KMS-11 (cell line): ENCODE results near the gene GLT8D1.
A peak's percentile ranks its signal among the peaks of the same experiment; 100 is the strongest.

ENCODE experiments used
- H2AFZ ChIP-seq: fragments of 200-600 bp; sonication (generic); 2 replicates; pipeline ENCODE4 v1.6.1; 2016; ENCODE audit warnings: antibody characterized with exemption, mixed run types, low read depth
- H3K27ac ChIP-seq: fragments of 200-600 bp; sonication (generic); 2 replicates; pipeline ENCODE4 v1.6.1; 2016; ENCODE audit warnings: mild to moderate bottlenecking, mixed run types
- H3K27me3 ChIP-seq: fragments of 200-600 bp; sonication (generic); 2 replicates; pipeline ENCODE4 v1.6.1; 2017; ENCODE audit warnings: mild to moderate bottlenecking, low read depth, mixed run types, moderate library complexity; ENCODE audit not compliant: insufficient read depth
- H3K36me3 ChIP-seq: fragments of 200-600 bp; sonication (generic); 2 replicates; pipeline ENCODE4 v1.6.1; 2017; ENCODE audit warnings: mild to moderate bottlenecking, mixed run types; ENCODE audit not compliant: insufficient read depth
- H3K4me1 ChIP-seq: fragments of 200-600 bp; sonication (generic); 2 replicates; pipeline ENCODE4 v1.6.1; 2016; ENCODE audit warnings: mild to moderate bottlenecking, low read depth, mixed run types; ENCODE audit not compliant: poor library complexity, severe bottlenecking
- H3K4me2 ChIP-seq: fragments of 200-600 bp; sonication (generic); 2 replicates; pipeline ENCODE4 v1.7.0; 2016; ENCODE audit warnings: mild to moderate bottlenecking, mixed run types
- H3K4me3 ChIP-seq: fragments of 200-600 bp; sonication (generic); IDR thresholded peaks from 2 replicates; pipeline ENCODE4 v1.6.1; 2017; ENCODE audit warnings: low read depth, low read length, mixed read lengths; ENCODE audit not compliant: insufficient read depth
- H3K79me2 ChIP-seq: fragments of 200-600 bp; sonication (generic); 2 replicates; pipeline ENCODE4 v1.6.1; 2016; ENCODE audit warnings: low read depth, mixed run types; ENCODE audit not compliant: insufficient read depth
- H3K9ac ChIP-seq: fragments of 200-600 bp; sonication (generic); 2 replicates; pipeline ENCODE4 v1.6.1; 2016; ENCODE audit warnings: mild to moderate bottlenecking, mixed run types
- H4K20me1 ChIP-seq: fragments of 200-600 bp; sonication (generic); 2 replicates; pipeline ENCODE4 v1.6.1; 2016; ENCODE audit warnings: mild to moderate bottlenecking, mixed run types; ENCODE audit not compliant: insufficient read depth
- TF ChIP-seq, protein P1 (sequence below): fragments of 200-600 bp; sonication (generic); conservative IDR thresholded peaks from 2 replicates; pipeline ENCODE4 v1.6.1; 2017; ENCODE audit warnings: low read depth, mild to moderate bottlenecking, antibody characterized with exemption, low read length, moderate library complexity, mixed read lengths

The GLT8D1 gene

DNA sequence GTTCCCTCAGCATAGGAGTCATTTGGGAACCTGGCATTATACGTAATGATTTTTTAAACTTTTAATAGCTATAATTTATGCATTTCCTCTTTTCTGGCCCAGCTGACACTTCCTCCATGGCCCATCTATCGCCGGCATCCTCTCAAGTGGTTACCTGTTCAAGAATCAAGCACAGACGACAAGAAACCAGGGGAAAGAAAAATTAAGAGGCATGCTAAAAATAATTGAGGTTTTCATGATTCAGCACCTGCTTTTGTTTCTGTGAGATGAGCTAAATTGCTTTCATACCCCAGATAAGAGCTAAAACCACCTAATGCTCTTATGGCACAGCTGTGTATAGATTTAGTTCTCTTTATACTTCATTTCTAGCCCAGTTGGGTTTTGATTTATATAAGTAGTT is 2.0 kb upstream of the GLT8D1 start:
- H3K4me3 ChIP-seq: no peak overlapping the region

DNA sequence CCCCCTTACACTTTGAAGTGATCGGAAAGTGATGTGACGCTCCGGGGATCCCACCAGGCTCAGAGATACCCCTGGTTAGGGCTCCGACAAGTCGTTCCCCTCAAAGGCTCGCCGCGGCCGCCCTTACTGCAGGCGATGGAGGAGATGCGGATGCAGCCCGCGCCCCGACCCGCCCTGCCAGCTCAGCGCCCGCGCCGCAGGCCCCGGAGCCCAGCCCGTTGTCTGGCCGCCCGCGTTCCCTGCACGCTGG is 228 bp downstream of the GLT8D1 start:
- no peaks in the 10 kb centered on the region for H4K20me1 ChIP-seq
- H3K9ac ChIP-seq: peak overlapping the region; percentile 71
- peak overlapping the region; percentile 73 for H3K27ac ChIP-seq
- H3K4me2 ChIP-seq: peak overlapping the region; percentile 72; the same call in 1 of the 2 replicates
- peaks cover 35% of the 10 kb centered on the region for H3K4me1 ChIP-seq
- no peak overlapping the region for H3K4me3 ChIP-seq
- TF ChIP-seq, protein P1, sequence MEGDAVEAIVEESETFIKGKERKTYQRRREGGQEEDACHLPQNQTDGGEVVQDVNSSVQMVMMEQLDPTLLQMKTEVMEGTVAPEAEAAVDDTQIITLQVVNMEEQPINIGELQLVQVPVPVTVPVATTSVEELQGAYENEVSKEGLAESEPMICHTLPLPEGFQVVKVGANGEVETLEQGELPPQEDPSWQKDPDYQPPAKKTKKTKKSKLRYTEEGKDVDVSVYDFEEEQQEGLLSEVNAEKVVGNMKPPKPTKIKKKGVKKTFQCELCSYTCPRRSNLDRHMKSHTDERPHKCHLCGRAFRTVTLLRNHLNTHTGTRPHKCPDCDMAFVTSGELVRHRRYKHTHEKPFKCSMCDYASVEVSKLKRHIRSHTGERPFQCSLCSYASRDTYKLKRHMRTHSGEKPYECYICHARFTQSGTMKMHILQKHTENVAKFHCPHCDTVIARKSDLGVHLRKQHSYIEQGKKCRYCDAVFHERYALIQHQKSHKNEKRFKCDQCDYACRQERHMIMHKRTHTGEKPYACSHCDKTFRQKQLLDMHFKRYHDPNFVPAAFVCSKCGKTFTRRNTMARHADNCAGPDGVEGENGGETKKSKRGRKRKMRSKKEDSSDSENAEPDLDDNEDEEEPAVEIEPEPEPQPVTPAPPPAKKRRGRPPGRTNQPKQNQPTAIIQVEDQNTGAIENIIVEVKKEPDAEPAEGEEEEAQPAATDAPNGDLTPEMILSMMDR: no peak
- peak overlapping the region; percentile 44; the same call in 1 of the 2 replicates for H2AFZ ChIP-seq
- H3K79me2 ChIP-seq: peaks cover 53% of the 10 kb centered on the region
- H3K36me3 ChIP-seq: no peaks in the 10 kb centered on the region
- no peaks in the 10 kb centered on the region for H3K27me3 ChIP-seq

More for the DNA sequence above, 2.0 kb upstream of the GLT8D1 start:
- no peaks in the 10 kb centered on the region for H4K20me1 ChIP-seq
- H3K4me2 ChIP-seq: peak overlapping the region; percentile 84
- H2AFZ ChIP-seq: no peak overlapping the region
- TF ChIP-seq, protein P1: no peak
- H3K27ac ChIP-seq: peak overlapping the region; percentile 73
- no peaks in the 10 kb centered on the region for H3K36me3 ChIP-seq
- peaks cover 49% of the 10 kb centered on the region for H3K4me1 ChIP-seq
- H3K79me2 ChIP-seq: peaks cover 36% of the 10 kb centered on the region
- H3K27me3 ChIP-seq: no peaks in the 10 kb centered on the region
- H3K9ac ChIP-seq: peak overlapping the region; percentile 71; the same call in 1 of the 2 replicates

DNA sequence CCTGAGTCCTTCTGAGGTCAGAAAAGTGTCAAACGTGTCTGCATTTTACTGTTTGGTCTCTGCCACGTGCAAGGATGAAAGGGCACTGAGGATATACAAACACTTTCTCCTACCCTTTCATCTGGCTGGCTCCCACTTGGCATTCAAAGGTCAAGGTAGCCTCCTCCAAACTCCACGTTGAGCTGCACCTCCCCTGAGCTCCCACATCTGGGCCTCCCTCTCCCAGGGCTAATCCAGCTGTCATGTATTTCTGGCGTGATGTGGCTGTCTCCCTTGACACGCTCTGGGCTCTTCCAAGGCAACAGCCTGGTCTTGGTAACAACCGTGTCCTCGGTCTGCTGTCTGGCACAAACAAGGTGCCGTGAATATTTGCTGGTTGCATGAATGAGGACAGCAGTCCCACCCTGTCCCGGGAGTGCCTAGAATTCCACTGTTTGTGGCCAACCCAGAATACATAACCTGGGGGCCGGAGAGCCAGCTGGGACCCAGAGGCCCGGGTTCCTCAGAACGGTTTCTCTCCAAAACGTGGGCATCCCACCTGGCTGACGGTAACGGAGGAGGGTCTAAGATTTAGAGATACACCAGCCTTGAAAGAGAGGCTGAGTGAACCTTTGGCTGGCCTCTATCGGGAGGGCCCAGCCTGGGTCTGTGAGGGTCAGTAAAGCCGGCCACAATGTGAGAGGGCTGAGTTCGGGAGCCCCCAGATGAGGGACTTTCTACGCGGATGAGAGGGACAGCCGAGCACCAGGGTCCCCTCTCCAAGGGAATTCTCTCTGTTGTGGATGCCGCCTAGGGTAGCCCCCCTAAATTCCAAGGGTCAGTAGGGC is 767 bp downstream of the GLT8D1 start:
- H3K4me3 ChIP-seq: no peak overlapping the region
- peak overlapping the region; percentile 72 for H3K4me2 ChIP-seq
- peak overlapping the region; percentile 73 for H3K27ac ChIP-seq
- H3K27me3 ChIP-seq: no peaks in the 10 kb centered on the region
- no peaks in the 10 kb centered on the region for H4K20me1 ChIP-seq
- TF ChIP-seq, protein P1: no peak
- H2AFZ ChIP-seq: peak overlapping the region; percentile 44; the same call in 1 of the 2 replicates
- H3K9ac ChIP-seq: peak overlapping the region; percentile 71
- no peaks in the 10 kb centered on the region for H3K36me3 ChIP-seq
- peaks cover 30% of the 10 kb centered on the region for H3K4me1 ChIP-seq
- peaks cover 53% of the 10 kb centered on the region for H3K79me2 ChIP-seq

DNA sequence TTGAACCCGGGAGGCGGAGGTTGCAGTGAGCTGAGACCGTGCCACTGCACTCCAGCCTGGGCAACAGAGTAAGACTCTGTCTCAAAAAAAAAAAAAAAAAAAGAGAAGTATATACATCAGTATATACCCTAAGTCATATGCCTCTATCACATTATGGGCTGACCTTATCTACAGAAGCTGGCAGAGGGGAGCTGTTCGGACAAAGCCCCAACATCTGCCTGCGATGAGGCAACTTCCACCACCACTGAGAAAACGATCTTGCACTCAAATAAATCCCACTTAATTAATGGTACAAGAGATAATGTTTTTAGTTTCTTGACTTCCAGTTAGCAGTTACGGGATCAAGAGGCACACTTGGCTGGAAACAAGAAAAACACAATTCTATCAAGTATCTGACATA is 2.2 kb downstream of the GLT8D1 start:
- peak overlapping the region; percentile 72; the same call in 1 of the 2 replicates for H3K4me2 ChIP-seq
- no peaks in the 10 kb centered on the region for H3K27me3 ChIP-seq
- no peak overlapping the region for H2AFZ ChIP-seq
- H3K9ac ChIP-seq: no peak overlapping the region
- TF ChIP-seq, protein P1: no peak
- H3K4me3 ChIP-seq: no peak overlapping the region
- H3K79me2 ChIP-seq: peaks cover 53% of the 10 kb centered on the region
- peaks cover 15% of the 10 kb centered on the region for H3K4me1 ChIP-seq
- H3K36me3 ChIP-seq: no peaks in the 10 kb centered on the region
- H3K27ac ChIP-seq: no peak overlapping the region
- no peaks in the 10 kb centered on the region for H4K20me1 ChIP-seq
